Astrocyte (in vitro differentiated cells and primary cell): Measurements from ENCODE around the gene PYGM.

ENCODE experiments used
- EZH2 ChIP-seq: IDR thresholded peaks from 2 replicates; pipeline ENCODE4 v1.6.1; 2012; ENCODE audit warnings: mild to moderate bottlenecking, low read length, inconsistent platforms; ENCODE audit not compliant: insufficient read depth
- TF ChIP-seq, protein P1 (sequence below): IDR thresholded peaks from 2 replicates; pipeline ENCODE4 v1.5.1; 2011; ENCODE audit warnings: low read depth, mild to moderate bottlenecking, inconsistent platforms, low read length, moderate library complexity; ENCODE audit not compliant: insufficient read depth

DNA sequence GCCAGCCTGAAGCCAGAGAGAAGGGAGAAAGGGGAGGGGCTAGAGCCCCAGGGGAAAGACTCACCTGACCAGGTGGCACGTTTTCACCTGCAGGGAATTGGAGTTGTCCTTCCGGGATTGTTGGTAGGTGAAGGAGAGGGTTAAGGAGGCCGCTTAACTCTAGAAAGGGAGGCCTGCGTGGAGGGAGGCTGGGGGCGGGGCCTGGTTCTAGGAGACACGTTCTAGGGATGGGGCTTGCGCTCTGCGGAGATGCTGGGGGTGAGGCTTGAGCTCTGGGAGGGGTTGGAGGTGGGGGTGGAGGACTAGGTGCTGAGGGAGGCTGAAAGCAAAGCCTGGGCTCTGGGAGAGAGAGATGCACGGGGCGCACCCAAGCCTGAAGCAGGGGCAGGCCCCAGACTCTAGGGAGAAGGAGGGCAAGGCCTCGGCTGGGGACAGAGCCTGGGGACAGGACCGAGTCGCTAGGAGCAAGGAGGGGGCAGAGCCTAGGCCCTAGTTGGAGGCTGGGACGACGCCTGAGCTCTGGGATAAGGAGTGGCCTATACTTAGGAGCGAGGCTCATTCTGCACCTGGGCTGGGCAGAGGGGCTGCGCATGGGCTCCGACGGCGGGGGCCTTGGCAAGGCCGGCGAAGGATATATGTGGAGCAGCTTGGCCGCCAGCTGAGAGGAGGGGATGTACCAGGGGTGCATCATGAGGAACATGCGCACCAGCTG, 18.2 kb downstream of the PYGM start:
- TF ChIP-seq, protein P1, sequence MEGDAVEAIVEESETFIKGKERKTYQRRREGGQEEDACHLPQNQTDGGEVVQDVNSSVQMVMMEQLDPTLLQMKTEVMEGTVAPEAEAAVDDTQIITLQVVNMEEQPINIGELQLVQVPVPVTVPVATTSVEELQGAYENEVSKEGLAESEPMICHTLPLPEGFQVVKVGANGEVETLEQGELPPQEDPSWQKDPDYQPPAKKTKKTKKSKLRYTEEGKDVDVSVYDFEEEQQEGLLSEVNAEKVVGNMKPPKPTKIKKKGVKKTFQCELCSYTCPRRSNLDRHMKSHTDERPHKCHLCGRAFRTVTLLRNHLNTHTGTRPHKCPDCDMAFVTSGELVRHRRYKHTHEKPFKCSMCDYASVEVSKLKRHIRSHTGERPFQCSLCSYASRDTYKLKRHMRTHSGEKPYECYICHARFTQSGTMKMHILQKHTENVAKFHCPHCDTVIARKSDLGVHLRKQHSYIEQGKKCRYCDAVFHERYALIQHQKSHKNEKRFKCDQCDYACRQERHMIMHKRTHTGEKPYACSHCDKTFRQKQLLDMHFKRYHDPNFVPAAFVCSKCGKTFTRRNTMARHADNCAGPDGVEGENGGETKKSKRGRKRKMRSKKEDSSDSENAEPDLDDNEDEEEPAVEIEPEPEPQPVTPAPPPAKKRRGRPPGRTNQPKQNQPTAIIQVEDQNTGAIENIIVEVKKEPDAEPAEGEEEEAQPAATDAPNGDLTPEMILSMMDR, result no peak
- TF ChIP-seq EZH2, result no peak
